HCT116 (cell line): ENCODE data around the gene C9orf72. TPM values are rescaled to one million over a fixed set of nuclear protein-coding genes. Genes with fewer than 3 reads are reported as not detected.

Source experiments
- ATAC-seq: fragments of 200-7000 bp; cut with Tn5 transposase; 2 replicates; pipeline ENCODE4 v1.9.1; 2020; ENCODE audit warnings: mild to moderate bottlenecking, moderate library complexity
- BruUV-seq: library from RNA; stranded (reverse); fragments of 400-500 nt; replicated peaks from 2 replicates; lab custom pipeline; 2021; lab: Mats Ljungman, UMichigan
- CTCF ChIA-PET: fragments of 300-600 bp; sonication (Branson Sonifier 250); formaldehyde crosslinking; loops from one replicate; lab custom pipeline; 2021; ENCODE audit warnings: antibody characterized with exemption; lab: Charles Lee
- POLR2A ChIA-PET: fragments of 300-600, 350-600 bp; sonication (Branson Sonifier 250); formaldehyde crosslinking; loops from one replicate; lab custom pipeline; 2021; ENCODE audit warnings: antibody characterized with exemption; lab: Charles Lee
- RAD21 ChIA-PET, 2 experiments: fragments of 300-600 bp; sonication (Branson Sonifier 250); formaldehyde crosslinking; loops; one replicate each; lab custom pipeline; 2023; ENCODE audit warnings: low total read pairs in 2 of 2; ENCODE audit not compliant: uncharacterized antibody in 2 of 2, unreplicated experiment in 2 of 2, low non-redundant PET in 1 of 2; lab: Charles Lee
- DNase-seq: peaks from one replicate; pipeline ENCODE4 v3.0.0-alpha.2; 2010; ENCODE audit warnings: low read depth, low spot score
- H2AFZ ChIP-seq: fragments of 200-600 bp; shearing (Covaris generic), sonication (generic); 2 replicates; pipeline ENCODE4 v1.6.1; 2017; ENCODE audit warnings: low read depth, mixed run types, mixed read lengths, antibody characterized with exemption, low read length; ENCODE audit not compliant: poor library complexity, severe bottlenecking
- H3K27ac ChIP-seq: 2 replicates; pipeline ENCODE4 v1.5.1; 2012; ENCODE audit warnings: low read depth, low read length
- H3K27me3 ChIP-seq: fragments of 200-600 bp; sonication (generic); 2 replicates; pipeline ENCODE4 v1.6.1; 2016; ENCODE audit warnings: mixed run types, low read length, mixed read lengths; ENCODE audit not compliant: insufficient read depth
- H3K36me3 ChIP-seq, 2 experiments: fragments of 200-500 bp in 1 of 2; fragments of 200-600 bp in 1 of 2; sonication (Bioruptor generic) in 1 of 2; sonication (generic) in 1 of 2; 2 replicates each; pipeline versions ENCODE4 v1.5.1 to v1.6.1; 2014 to 2016; ENCODE audit warnings: low read length in 2 of 2, inconsistent platforms in 1 of 2, mixed read lengths in 1 of 2, mixed run types in 1 of 2; ENCODE audit not compliant: insufficient read depth in 2 of 2, control insufficient read depth in 1 of 2
- H3K4me1 ChIP-seq, 2 experiments: fragments of 200-600 bp in 1 of 2; sonication (generic) in 1 of 2; 2 replicates each; pipeline versions ENCODE4 v1.5.1 to v1.6.1; 2012 to 2017; ENCODE audit warnings: low read length in 2 of 2, inconsistent platforms in 1 of 2, mild to moderate bottlenecking in 1 of 2, mixed read lengths in 1 of 2, mixed run types in 1 of 2, moderate library complexity in 1 of 2; ENCODE audit not compliant: insufficient read depth in 2 of 2, control insufficient read depth in 1 of 2
- H3K4me2 ChIP-seq: fragments of 200-600 bp; sonication (generic); 2 replicates; pipeline ENCODE4 v1.6.1; 2017; ENCODE audit warnings: mixed run types, low read length, mixed read lengths
- H3K4me3 ChIP-seq, 2 experiments: fragments of 200-600 bp in 1 of 2; sonication (generic) in 1 of 2; replicated peaks in 1 of 2; 2 replicates each; pipeline ENCODE4 v1.5.1; 2011 to 2016; ENCODE audit warnings: low read length in 2 of 2, control low read depth in 1 of 2, low read depth in 1 of 2, mild to moderate bottlenecking in 1 of 2, mixed read lengths in 1 of 2, mixed run types in 1 of 2
- H3K79me2 ChIP-seq: fragments of 200-600 bp; sonication (generic); 2 replicates; pipeline ENCODE4 v1.6.1; 2017; ENCODE audit warnings: mild to moderate bottlenecking, mixed run types, low read length, moderate library complexity, mixed read lengths; ENCODE audit not compliant: insufficient read depth
- H3K9ac ChIP-seq: fragments of 200-600 bp; sonication (generic); 2 replicates; pipeline ENCODE4 v1.6.1; 2016; ENCODE audit warnings: low read length, mixed read lengths
- H3K9me2 ChIP-seq: fragments of 200-600 bp; sonication (generic), shearing (Covaris generic); 2 replicates; pipeline ENCODE4 v1.6.1; 2017; ENCODE audit warnings: mixed run types, mild to moderate bottlenecking, moderate library complexity; ENCODE audit not compliant: insufficient read depth
- H3K9me3 ChIP-seq, 2 experiments: fragments of 200-500 bp in 1 of 2; fragments of 200-600 bp in 1 of 2; sonication (Bioruptor generic) in 1 of 2; sonication (generic) in 1 of 2; 2 replicates each; pipeline ENCODE4 v1.6.1; 2014 to 2017; ENCODE audit warnings: low read length in 2 of 2, mixed read lengths in 2 of 2, inconsistent platforms in 1 of 2, low read depth in 1 of 2, mild to moderate bottlenecking in 1 of 2, mixed run types in 1 of 2, moderate library complexity in 1 of 2; ENCODE audit not compliant: control insufficient read depth in 1 of 2, insufficient read depth in 1 of 2
- H4K20me1 ChIP-seq: fragments of 200-600 bp; sonication (generic), shearing (Covaris generic); 2 replicates; pipeline ENCODE4 v1.6.1; 2017; ENCODE audit warnings: mixed run types, mild to moderate bottlenecking, moderate library complexity; ENCODE audit not compliant: insufficient read depth
- ATF3 ChIP-seq: IDR thresholded peaks from 2 replicates; pipeline ENCODE4 v1.6.1; 2012
- CBX3 ChIP-seq: IDR thresholded peaks from 2 replicates; pipeline ENCODE4 v1.6.1; 2012; ENCODE audit warnings: low read depth
- CEBPB ChIP-seq: IDR thresholded peaks from 2 replicates; pipeline ENCODE4 v1.6.1; 2012; ENCODE audit warnings: low read depth
- EGR1 ChIP-seq: IDR thresholded peaks from 2 replicates; pipeline ENCODE4 v1.6.1; 2012; ENCODE audit warnings: low read depth
- ELF1 ChIP-seq: IDR thresholded peaks from 2 replicates; pipeline ENCODE4 v1.6.1; 2012; ENCODE audit warnings: low read depth, borderline replicate concordance
- EZH2 ChIP-seq: fragments of 200-600 bp; sonication (generic); IDR thresholded peaks from 2 replicates; pipeline ENCODE4 v1.6.1; 2017; ENCODE audit warnings: antibody characterized with exemption, mixed run types
- FOSL1 ChIP-seq: IDR thresholded peaks from 2 replicates; pipeline ENCODE4 v1.6.1; 2012; ENCODE audit warnings: low read depth
- MAX ChIP-seq: IDR thresholded peaks from 2 replicates; pipeline ENCODE4 v1.6.1; 2012
- POLR2A ChIP-seq: IDR thresholded peaks from 2 replicates; pipeline ENCODE4 v1.7.0; 2011; ENCODE audit warnings: borderline replicate concordance; ENCODE audit not compliant: insufficient read depth, insufficient read length; ENCODE audit errors: extremely low read depth
- SIN3A ChIP-seq: IDR thresholded peaks from 2 replicates; pipeline ENCODE4 v1.6.1; 2012; ENCODE audit warnings: low read depth
- SP1 ChIP-seq: IDR thresholded peaks from 2 replicates; pipeline ENCODE4 v1.6.1; 2012; ENCODE audit warnings: low read depth
- SRF ChIP-seq: IDR thresholded peaks from 2 replicates; pipeline ENCODE4 v1.6.1; 2012; ENCODE audit warnings: low read depth
- TCF7L2 ChIP-seq: IDR thresholded peaks from 2 replicates; pipeline ENCODE4 v1.7.0; 2011; ENCODE audit warnings: borderline replicate concordance, inconsistent platforms; ENCODE audit not compliant: insufficient read depth, insufficient read length; ENCODE audit errors: extremely low read depth
- ZBTB33 ChIP-seq: IDR thresholded peaks from 2 replicates; pipeline ENCODE4 v1.6.1; 2011; ENCODE audit warnings: mild to moderate bottlenecking, low read length, moderate library complexity; ENCODE audit not compliant: insufficient replicate concordance; ENCODE audit errors: extremely low read depth
- ZFX ChIP-seq: fragments of 450-650 bp; IDR thresholded peaks from 2 replicates; pipeline ENCODE4 v1.6.1; 2017
- ZNF274 ChIP-seq: fragments of 200-500 bp; sonication (Bioruptor generic); IDR thresholded peaks from 2 replicates; pipeline ENCODE4 v1.6.1; 2014; ENCODE audit warnings: mild to moderate bottlenecking, low read depth, low read length, inconsistent platforms
- intact Hi-C: fragments of 100-400 bp; cut with micrococcal nuclease; formaldehyde crosslinking; loops from 2 replicates; pipeline ENCODE4 v1.10.0; 2022
- total RNA-seq: library from RNA; stranded (reverse); gene quantifications from one replicate; pipeline ENCODE4 v1.2.1, GENCODE V29; 2021; ENCODE audit not compliant: unreplicated experiment
- TF ChIP-seq, protein P1 (sequence below): IDR thresholded peaks from 2 replicates; pipeline ENCODE4 v1.6.1; 2012; ENCODE audit warnings: low read depth

The C9orf72 gene
- total RNA-seq, 1 experiment from 2014 or later = 12.0 TPM

DNA sequence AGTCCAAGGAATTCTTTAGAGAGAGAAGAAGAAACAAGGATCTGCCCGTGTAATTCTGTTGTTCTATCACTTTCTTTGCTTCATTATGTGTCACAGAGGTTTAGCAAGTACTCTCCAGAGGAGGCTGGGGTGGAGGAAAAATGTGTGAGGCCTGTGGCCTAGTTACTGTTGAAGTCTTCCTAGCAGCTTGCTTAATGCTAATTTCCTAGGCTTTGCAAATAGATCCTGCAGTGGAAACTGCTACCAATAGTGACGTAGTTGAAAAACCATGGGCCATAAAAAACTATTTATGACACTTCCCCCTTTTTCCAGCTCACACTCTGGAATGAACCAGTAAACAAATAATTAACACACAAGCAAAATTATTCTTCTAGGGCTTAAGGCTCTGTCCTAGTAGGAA lies 27.0 kb upstream of the C9orf72 start:
- Histone ChIP-seq H3K36me3 (no peaks in the 10 kb centered on the region), H3K9ac (no peak overlapping the region), H3K4me3 (no peak overlapping the region), H3K27me3 (peaks cover 21% of the 10 kb centered on the region; the same call in 1 of the 2 replicates), H3K9me3 (no peaks in the 10 kb centered on the region), H3K27ac (no peak overlapping the region), H3K79me2 (no peaks in the 10 kb centered on the region), H3K4me1 (no peaks in the 10 kb centered on the region), H3K4me2 (no peak overlapping the region), H3K9me2 (no peaks in the 10 kb centered on the region), H2AFZ (no peak overlapping the region), H4K20me1 (no peaks in the 10 kb centered on the region)
- no TSS peak for BruUV-seq
- TF ChIP-seq POLR2A (no peak), SRF (no peak), ZFX (no peak), EZH2 (no peak), SIN3A (no peak), CEBPB (no peak), MAX (no peak), SP1 (no peak), EGR1 (no peak), ZBTB33 (no peak), ATF3 (no peak), ELF1 (no peak), ZNF274 (no peak), FOSL1 (no peak), CBX3 (no peak), TCF7L2 (no peak)
- TF ChIP-seq, protein P1, sequence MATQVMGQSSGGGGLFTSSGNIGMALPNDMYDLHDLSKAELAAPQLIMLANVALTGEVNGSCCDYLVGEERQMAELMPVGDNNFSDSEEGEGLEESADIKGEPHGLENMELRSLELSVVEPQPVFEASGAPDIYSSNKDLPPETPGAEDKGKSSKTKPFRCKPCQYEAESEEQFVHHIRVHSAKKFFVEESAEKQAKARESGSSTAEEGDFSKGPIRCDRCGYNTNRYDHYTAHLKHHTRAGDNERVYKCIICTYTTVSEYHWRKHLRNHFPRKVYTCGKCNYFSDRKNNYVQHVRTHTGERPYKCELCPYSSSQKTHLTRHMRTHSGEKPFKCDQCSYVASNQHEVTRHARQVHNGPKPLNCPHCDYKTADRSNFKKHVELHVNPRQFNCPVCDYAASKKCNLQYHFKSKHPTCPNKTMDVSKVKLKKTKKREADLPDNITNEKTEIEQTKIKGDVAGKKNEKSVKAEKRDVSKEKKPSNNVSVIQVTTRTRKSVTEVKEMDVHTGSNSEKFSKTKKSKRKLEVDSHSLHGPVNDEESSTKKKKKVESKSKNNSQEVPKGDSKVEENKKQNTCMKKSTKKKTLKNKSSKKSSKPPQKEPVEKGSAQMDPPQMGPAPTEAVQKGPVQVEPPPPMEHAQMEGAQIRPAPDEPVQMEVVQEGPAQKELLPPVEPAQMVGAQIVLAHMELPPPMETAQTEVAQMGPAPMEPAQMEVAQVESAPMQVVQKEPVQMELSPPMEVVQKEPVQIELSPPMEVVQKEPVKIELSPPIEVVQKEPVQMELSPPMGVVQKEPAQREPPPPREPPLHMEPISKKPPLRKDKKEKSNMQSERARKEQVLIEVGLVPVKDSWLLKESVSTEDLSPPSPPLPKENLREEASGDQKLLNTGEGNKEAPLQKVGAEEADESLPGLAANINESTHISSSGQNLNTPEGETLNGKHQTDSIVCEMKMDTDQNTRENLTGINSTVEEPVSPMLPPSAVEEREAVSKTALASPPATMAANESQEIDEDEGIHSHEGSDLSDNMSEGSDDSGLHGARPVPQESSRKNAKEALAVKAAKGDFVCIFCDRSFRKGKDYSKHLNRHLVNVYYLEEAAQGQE = no peak
- ATAC-seq = no peak
- POLR2A ChIA-PET = no interaction called here
- CTCF ChIA-PET = no interaction called here
- DNase-seq = no peak
- intact Hi-C loops = no loop called here
- RAD21 ChIA-PET = no interaction called here
